ENCODE measurements around the gene WASF3.

DNA sequence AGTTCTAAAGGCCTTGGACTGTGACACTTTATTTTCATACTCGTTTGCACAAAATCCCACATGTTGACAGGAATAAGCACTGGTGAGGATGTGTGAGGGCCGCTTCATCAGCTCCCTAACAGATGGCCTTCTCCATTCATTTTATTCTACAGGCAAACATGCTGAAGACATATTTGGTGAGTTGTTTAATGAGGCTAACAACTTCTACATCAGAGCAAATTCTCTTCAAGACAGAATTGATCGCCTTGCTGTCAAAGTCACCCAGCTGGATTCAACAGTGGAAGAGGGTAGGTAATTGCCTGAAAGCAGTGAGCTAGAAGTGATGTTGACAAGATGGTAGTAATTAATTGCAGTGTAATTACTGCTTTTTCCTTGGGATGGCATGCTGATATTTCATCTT, 107.4 kb downstream of the WASF3 start:
- no peak for TF ChIP-seq POLR2AphosphoS5 (IDR thresholded peaks at IDR 0.05; ENCODE audit: low read depth)
- no peak for TF ChIP-seq CTCF (IDR thresholded peaks at IDR 0.05; ENCODE audit: insufficient read depth, low read length)
- no peak for TF ChIP-seq REST (IDR thresholded peaks at IDR 0.05; ENCODE audit: insufficient replicate concordance, low read depth)
- no peak for TF ChIP-seq SPI1 (IDR thresholded peaks at IDR 0.05; ENCODE audit: borderline replicate concordance, low read depth)
